Measurements from ENCODE around the gene DENND10.
A peak's percentile ranks its signal among the peaks of the same experiment; 100 is the strongest.

Gene DENND10

GRCh38 chr10:119140603-119141245 lies 36.8 kb downstream of the DENND10 start:
- Histone ChIP-seq H2BK15ac (ENCODE audit: low read length) (no peak overlapping the region), H3K27ac (replicated peaks; ENCODE audit: low read length) (no peak overlapping the region), H3K9me3 (replicated peaks in 1 of 2; ENCODE audit: control insufficient read depth in 2 of 2, insufficient read depth in 1 of 2, low read depth in 1 of 2, low read length in 2 of 2) (no peaks in the 10 kb centered on the region), H3K4me2 (ENCODE audit: insufficient read depth, low read length, poor library complexity, severe bottlenecking) (no peak overlapping the region), H3K9ac (ENCODE audit: low read depth, low read length, poor library complexity) (no peak overlapping the region), H3K4ac (ENCODE audit: low read length) (no peak overlapping the region), H3K36me3 (replicated peaks in 1 of 2; ENCODE audit: control insufficient read depth in 2 of 2, insufficient read depth in 2 of 2, low read length in 2 of 2) (peaks cover 13 to 46% of the 10 kb centered on the region in 2 donors), H3K4me1 (ENCODE audit: control insufficient read depth in 2 of 2, insufficient read depth in 1 of 2, low read depth in 1 of 2, low read length in 2 of 2) (no peaks in the 10 kb centered on the region), H3K27me3 (ENCODE audit: control insufficient read depth in 3 of 3, insufficient read depth in 3 of 3, low read depth in 1 of 3, low read length in 3 of 3) (no peaks in the 10 kb centered on the region), H2BK12ac (ENCODE audit: low read length) (no peak overlapping the region), H2BK120ac (ENCODE audit: low read depth, low read length) (no peak overlapping the region), H2AK5ac (ENCODE audit: low read depth, low read length) (no peak overlapping the region), H3K79me1 (ENCODE audit: low read depth, low read length) (peaks cover 2% of the 10 kb centered on the region), H3K18ac (ENCODE audit: low read length) (no peak overlapping the region), H3K4me3 (ENCODE audit: low read length in 2 of 2) (no peak overlapping the region), H2AFZ (ENCODE audit: low read length) (no peak overlapping the region), H2BK5ac (ENCODE audit: low read length) (no peak overlapping the region), H4K8ac (ENCODE audit: low read depth, low read length) (no peak overlapping the region), H3K23ac (ENCODE audit: low read depth, low read length, poor library complexity) (peak overlapping the region; percentile 17), H4K91ac (ENCODE audit: low read depth, low read length, poor library complexity) (no peak overlapping the region), H3K14ac (ENCODE audit: low read length) (no peak overlapping the region)
- DNase-seq (ENCODE audit: low spot score), result no peak
- no CpG with 5 or more reads among the region's 21 CpGs for WGBS, 2 donors (ENCODE audit: extremely low coverage in 2 of 2, insufficient read length in 2 of 2, insufficient replicate concordance in 1 of 2)

GRCh38 chr10:119143657-119144056 lies 39.7 kb downstream of the DENND10 start:
- no peak overlapping the region for H2BK12ac ChIP-seq (ENCODE audit: low read length)
- H3K4ac ChIP-seq (ENCODE audit: low read length), result no peak overlapping the region
- H4K91ac ChIP-seq (ENCODE audit: low read depth, low read length, poor library complexity), result no peak overlapping the region
- no peak overlapping the region for H3K9ac ChIP-seq (ENCODE audit: low read depth, low read length, poor library complexity)
- no peak overlapping the region for H3K4me3 ChIP-seq (ENCODE audit: low read length in 2 of 2)
- no peak overlapping the region for H3K23ac ChIP-seq (ENCODE audit: low read depth, low read length, poor library complexity)
- no peak overlapping the region for H2BK5ac ChIP-seq (ENCODE audit: low read length)
- H3K27ac ChIP-seq (replicated peaks; ENCODE audit: low read length), result no peak overlapping the region
- peaks cover 2% of the 10 kb centered on the region for H3K79me1 ChIP-seq (ENCODE audit: low read depth, low read length)
- no peak overlapping the region for H2BK120ac ChIP-seq (ENCODE audit: low read depth, low read length)
- no peak overlapping the region for H2BK15ac ChIP-seq (ENCODE audit: low read length)
- H3K36me3 ChIP-seq (replicated peaks in 1 of 2; ENCODE audit: control insufficient read depth in 2 of 2, insufficient read depth in 2 of 2, low read length in 2 of 2), result peaks cover 13 to 47% of the 10 kb centered on the region in 2 donors
- H3K14ac ChIP-seq (ENCODE audit: low read length), result no peak overlapping the region
- H4K8ac ChIP-seq (ENCODE audit: low read depth, low read length), result no peak overlapping the region
- H3K9me3 ChIP-seq (replicated peaks in 1 of 2; ENCODE audit: control insufficient read depth in 2 of 2, insufficient read depth in 1 of 2, low read depth in 1 of 2, low read length in 2 of 2), result no peaks in the 10 kb centered on the region
- H3K27me3 ChIP-seq (ENCODE audit: control insufficient read depth in 3 of 3, insufficient read depth in 3 of 3, low read depth in 1 of 3, low read length in 3 of 3), result no peaks in the 10 kb centered on the region
- H2AFZ ChIP-seq (ENCODE audit: low read length), result no peak overlapping the region
- DNase-seq (ENCODE audit: low spot score), result no peak
- H3K4me2 ChIP-seq (ENCODE audit: insufficient read depth, low read length, poor library complexity, severe bottlenecking), result no peak overlapping the region
- no peak overlapping the region for H2AK5ac ChIP-seq (ENCODE audit: low read depth, low read length)
- WGBS, 2 donors (ENCODE audit: extremely low coverage in 2 of 2, insufficient read length in 2 of 2, insufficient replicate concordance in 1 of 2), result no CpG with 5 or more reads among the region's 10 CpGs
- no peaks in the 10 kb centered on the region for H3K4me1 ChIP-seq (ENCODE audit: control insufficient read depth in 2 of 2, insufficient read depth in 1 of 2, low read depth in 1 of 2, low read length in 2 of 2)
- H3K18ac ChIP-seq (ENCODE audit: low read length), result no peak overlapping the region

- no CpG with 5 or more reads among the region's 8 CpGs for WGBS, 2 donors (ENCODE audit: extremely low coverage in 2 of 2, insufficient read length in 2 of 2, insufficient replicate concordance in 1 of 2)
- DNase-seq (ENCODE audit: low spot score), result no peak
- no peak overlapping the region for H3K27ac ChIP-seq (replicated peaks; ENCODE audit: low read length)
Measured at GRCh38 chr10:119149157-119149556, 45.2 kb downstream of the DENND10 start.

GRCh38 chr10:119149729-119150128 lies 45.8 kb downstream of the DENND10 start:
- Histone ChIP-seq H3K27ac (replicated peaks; ENCODE audit: low read length) (no peak overlapping the region), H3K36me3 (replicated peaks in 1 of 2; ENCODE audit: control insufficient read depth in 2 of 2, insufficient read depth in 2 of 2, low read length in 2 of 2) (peaks cover 8 to 63% of the 10 kb centered on the region in 2 donors), H3K4me1 (ENCODE audit: control insufficient read depth in 2 of 2, insufficient read depth in 1 of 2, low read depth in 1 of 2, low read length in 2 of 2) (no peaks in the 10 kb centered on the region), H2AFZ (ENCODE audit: low read length) (no peak overlapping the region), H4K8ac (ENCODE audit: low read depth, low read length) (no peak overlapping the region), H3K4me2 (ENCODE audit: insufficient read depth, low read length, poor library complexity, severe bottlenecking) (no peak overlapping the region), H3K27me3 (ENCODE audit: control insufficient read depth in 3 of 3, insufficient read depth in 3 of 3, low read depth in 1 of 3, low read length in 3 of 3) (no peaks in the 10 kb centered on the region), H2BK12ac (ENCODE audit: low read length) (no peak overlapping the region), H3K14ac (ENCODE audit: low read length) (no peak overlapping the region), H3K18ac (ENCODE audit: low read length) (no peak overlapping the region), H3K4me3 (ENCODE audit: low read length in 2 of 2) (no peak overlapping the region), H3K79me1 (ENCODE audit: low read depth, low read length) (no peaks in the 10 kb centered on the region), H2BK15ac (ENCODE audit: low read length) (no peak overlapping the region), H3K9me3 (replicated peaks in 1 of 2; ENCODE audit: control insufficient read depth in 2 of 2, insufficient read depth in 1 of 2, low read depth in 1 of 2, low read length in 2 of 2) (peaks cover 0 to 1% of the 10 kb centered on the region in 2 donors), H3K23ac (ENCODE audit: low read depth, low read length, poor library complexity) (no peak overlapping the region), H2BK5ac (ENCODE audit: low read length) (no peak overlapping the region), H4K91ac (ENCODE audit: low read depth, low read length, poor library complexity) (no peak overlapping the region), H2AK5ac (ENCODE audit: low read depth, low read length) (no peak overlapping the region), H3K4ac (ENCODE audit: low read length) (no peak overlapping the region), H3K9ac (ENCODE audit: low read depth, low read length, poor library complexity) (peak overlapping the region; percentile 56), H2BK120ac (ENCODE audit: low read depth, low read length) (no peak overlapping the region)
- DNase-seq (ENCODE audit: low spot score), result no peak
- WGBS, 2 donors (ENCODE audit: extremely low coverage in 2 of 2, insufficient read length in 2 of 2, insufficient replicate concordance in 1 of 2), result no CpG with 5 or more reads among the region's 13 CpGs

More at GRCh38 chr10:119149157-119149556, 45.2 kb downstream of the DENND10 start:
- Histone ChIP-seq H3K27me3 (ENCODE audit: control insufficient read depth in 3 of 3, insufficient read depth in 3 of 3, low read depth in 1 of 3, low read length in 3 of 3) (no peaks in the 10 kb centered on the region), H3K36me3 (replicated peaks in 1 of 2; ENCODE audit: control insufficient read depth in 2 of 2, insufficient read depth in 2 of 2, low read length in 2 of 2) (peaks cover 6 to 58% of the 10 kb centered on the region in 2 donors), H3K4me2 (ENCODE audit: insufficient read depth, low read length, poor library complexity, severe bottlenecking) (no peak overlapping the region), H3K4me3 (ENCODE audit: low read length in 2 of 2) (no peak overlapping the region), H4K8ac (ENCODE audit: low read depth, low read length) (no peak overlapping the region), H4K91ac (ENCODE audit: low read depth, low read length, poor library complexity) (no peak overlapping the region), H2BK12ac (ENCODE audit: low read length) (no peak overlapping the region), H2BK120ac (ENCODE audit: low read depth, low read length) (no peak overlapping the region), H3K18ac (ENCODE audit: low read length) (no peak overlapping the region), H3K23ac (ENCODE audit: low read depth, low read length, poor library complexity) (peak overlapping the region; percentile 85), H2BK5ac (ENCODE audit: low read length) (no peak overlapping the region), H3K14ac (ENCODE audit: low read length) (no peak overlapping the region), H3K9me3 (replicated peaks in 1 of 2; ENCODE audit: control insufficient read depth in 2 of 2, insufficient read depth in 1 of 2, low read depth in 1 of 2, low read length in 2 of 2) (no peaks in the 10 kb centered on the region), H2AFZ (ENCODE audit: low read length) (no peak overlapping the region), H3K4me1 (ENCODE audit: control insufficient read depth in 2 of 2, insufficient read depth in 1 of 2, low read depth in 1 of 2, low read length in 2 of 2) (no peaks in the 10 kb centered on the region), H3K9ac (ENCODE audit: low read depth, low read length, poor library complexity) (peak overlapping the region; percentile 24), H3K4ac (ENCODE audit: low read length) (no peak overlapping the region), H2AK5ac (ENCODE audit: low read depth, low read length) (no peak overlapping the region), H3K79me1 (ENCODE audit: low read depth, low read length) (no peaks in the 10 kb centered on the region), H2BK15ac (ENCODE audit: low read length) (no peak overlapping the region)
